ENCODE results near the gene HBD. TPM values are rescaled to one million over a fixed set of nuclear protein-coding genes. Genes with fewer than 3 reads are reported as not detected.

Gene HBD
- total RNA-seq, 1 donor from 2014 or later, result not detected

- Mint-ChIP-seq H3K4me3 (no peak overlapping the region), H3K36me3 (ENCODE audit: low read depth) (no peaks in the 10 kb centered on the region), H3K4me1 (ENCODE audit: low read depth) (no peaks in the 10 kb centered on the region), H3K27me3 (ENCODE audit: insufficient read depth) (peaks cover 1% of the 10 kb centered on the region), H3K9me3 (no peaks in the 10 kb centered on the region), H3K27ac (no peak overlapping the region)
- intact Hi-C loops (cut with micrococcal nuclease), result no loop called here
- DNase-seq (ENCODE audit: low spot score), result no peak
These were observed 9.5 kb downstream of the HBD start for GRCh38 chr11:5224538-5225479.

GRCh38 chr11:5223686-5224085 is 10.6 kb downstream of the HBD start:
- Mint-ChIP-seq H3K4me3 (no peak overlapping the region), H3K27me3 (ENCODE audit: insufficient read depth) (peaks cover 1% of the 10 kb centered on the region), H3K36me3 (ENCODE audit: low read depth) (no peaks in the 10 kb centered on the region), H3K27ac (no peak overlapping the region), H3K9me3 (peaks cover 3% of the 10 kb centered on the region), H3K4me1 (ENCODE audit: low read depth) (no peaks in the 10 kb centered on the region)
- intact Hi-C loops (cut with micrococcal nuclease), result no loop called here
- DNase-seq (ENCODE audit: low spot score), result no peak

GRCh38 chr11:5223146-5223545 is 11.1 kb downstream of the HBD start:
- peaks cover 1% of the 10 kb centered on the region for H3K27me3 Mint-ChIP-seq (ENCODE audit: insufficient read depth)
- intact Hi-C loops (cut with micrococcal nuclease), result no loop called here

GRCh38 chr11:5210376-5210885 is 23.9 kb downstream of the HBD start:
- H3K4me1 Mint-ChIP-seq (ENCODE audit: low read depth), result no peaks in the 10 kb centered on the region
- no peaks in the 10 kb centered on the region for H3K9me3 Mint-ChIP-seq
- H3K36me3 Mint-ChIP-seq (ENCODE audit: low read depth), result no peaks in the 10 kb centered on the region
- H3K27me3 Mint-ChIP-seq (ENCODE audit: insufficient read depth), result peaks cover 1% of the 10 kb centered on the region
- no peak for DNase-seq (ENCODE audit: low spot score)
- intact Hi-C loops (cut with micrococcal nuclease), result no loop called here
- no peak overlapping the region for H3K4me3 Mint-ChIP-seq
- H3K27ac Mint-ChIP-seq, result no peak overlapping the region

More at GRCh38 chr11:5223146-5223545, 11.1 kb downstream of the HBD start:
- peaks cover 3% of the 10 kb centered on the region for H3K9me3 Mint-ChIP-seq
- H3K4me3 Mint-ChIP-seq, result no peak overlapping the region
- no peaks in the 10 kb centered on the region for H3K4me1 Mint-ChIP-seq (ENCODE audit: low read depth)
- no peaks in the 10 kb centered on the region for H3K36me3 Mint-ChIP-seq (ENCODE audit: low read depth)
- H3K27ac Mint-ChIP-seq, result no peak overlapping the region
- no peak for DNase-seq (ENCODE audit: low spot score)

- Mint-ChIP-seq H3K4me3 (no peak overlapping the region), H3K4me1 (ENCODE audit: low read depth) (no peaks in the 10 kb centered on the region), H3K27me3 (ENCODE audit: insufficient read depth) (no peaks in the 10 kb centered on the region), H3K36me3 (ENCODE audit: low read depth) (no peaks in the 10 kb centered on the region), H3K9me3 (no peaks in the 10 kb centered on the region), H3K27ac (no peak overlapping the region)
- intact Hi-C loops (cut with micrococcal nuclease), result no loop called here
- no peak for DNase-seq (ENCODE audit: low spot score)
These were observed 29.5 kb downstream of the HBD start for GRCh38 chr11:5204787-5205186.

- no peaks in the 10 kb centered on the region for H3K27me3 Mint-ChIP-seq (ENCODE audit: insufficient read depth)
- no peak for DNase-seq (ENCODE audit: low spot score)
- intact Hi-C loops (cut with micrococcal nuclease), result no loop called here
- no peaks in the 10 kb centered on the region for H3K4me1 Mint-ChIP-seq (ENCODE audit: low read depth)
- no peak overlapping the region for H3K4me3 Mint-ChIP-seq
- H3K36me3 Mint-ChIP-seq (ENCODE audit: low read depth), result no peaks in the 10 kb centered on the region
- H3K9me3 Mint-ChIP-seq, result no peaks in the 10 kb centered on the region
- no peak overlapping the region for H3K27ac Mint-ChIP-seq
These were observed 30.9 kb downstream of the HBD start for GRCh38 chr11:5203366-5203765.

- intact Hi-C loops (cut with micrococcal nuclease), result no loop called here
These were observed 33.7 kb downstream of the HBD start, which contains the start of gene OR51V1 for GRCh38 chr11:5200582-5200981. Gene OR51V1, minus strand, starts transcription at chr11:5200682. Its CDS starts 0 bp downstream, at chr11:5200682.

GRCh38 chr11:5198285-5198684 is 36.0 kb downstream of the HBD start:
- H3K27me3 Mint-ChIP-seq (ENCODE audit: insufficient read depth), result no peaks in the 10 kb centered on the region
- intact Hi-C loops (cut with micrococcal nuclease), result no loop called here
- no peak overlapping the region for H3K27ac Mint-ChIP-seq
- H3K4me1 Mint-ChIP-seq (ENCODE audit: low read depth), result no peaks in the 10 kb centered on the region
- no peaks in the 10 kb centered on the region for H3K36me3 Mint-ChIP-seq (ENCODE audit: low read depth)
- H3K9me3 Mint-ChIP-seq, result no peaks in the 10 kb centered on the region
- no peak for DNase-seq (ENCODE audit: low spot score)
- no peak overlapping the region for H3K4me3 Mint-ChIP-seq

More at GRCh38 chr11:5200582-5200981, 33.7 kb downstream of the HBD start, which contains the start of gene OR51V1:
- H3K4me3 Mint-ChIP-seq, result no peak within 1 kb of the TSS
- H3K36me3 Mint-ChIP-seq (ENCODE audit: low read depth), result no peaks in the 10 kb centered on the region
- H3K4me1 Mint-ChIP-seq (ENCODE audit: low read depth), result no peaks in the 10 kb centered on the region
- H3K27ac Mint-ChIP-seq, result no peak within 1 kb of the TSS
- H3K9me3 Mint-ChIP-seq, result no peaks in the 10 kb centered on the region
- no peak for DNase-seq (ENCODE audit: low spot score)
- no peaks in the 10 kb centered on the region for H3K27me3 Mint-ChIP-seq (ENCODE audit: insufficient read depth)

- Mint-ChIP-seq H3K27ac (no peak overlapping the region), H3K4me1 (ENCODE audit: low read depth) (no peaks in the 10 kb centered on the region), H3K36me3 (ENCODE audit: low read depth) (no peaks in the 10 kb centered on the region), H3K4me3 (no peak overlapping the region), H3K9me3 (no peaks in the 10 kb centered on the region), H3K27me3 (ENCODE audit: insufficient read depth) (no peaks in the 10 kb centered on the region)
- intact Hi-C loops (cut with micrococcal nuclease), result no loop called here
- no peak for DNase-seq (ENCODE audit: low spot score)
These were observed 36.7 kb downstream of the HBD start for GRCh38 chr11:5197536-5197935.

- no peak for DNase-seq (ENCODE audit: low spot score)
- H3K27me3 Mint-ChIP-seq (ENCODE audit: insufficient read depth), result no peaks in the 10 kb centered on the region
- intact Hi-C loops (cut with micrococcal nuclease), result no loop called here
- H3K4me1 Mint-ChIP-seq (ENCODE audit: low read depth), result no peaks in the 10 kb centered on the region
- H3K27ac Mint-ChIP-seq, result no peak overlapping the region
- H3K4me3 Mint-ChIP-seq, result no peak overlapping the region
- H3K9me3 Mint-ChIP-seq, result no peaks in the 10 kb centered on the region
- no peaks in the 10 kb centered on the region for H3K36me3 Mint-ChIP-seq (ENCODE audit: low read depth)
These were observed 37.6 kb downstream of the HBD start for GRCh38 chr11:5196731-5197130.

- no peaks in the 10 kb centered on the region for H3K9me3 Mint-ChIP-seq
- H3K4me1 Mint-ChIP-seq (ENCODE audit: low read depth), result no peaks in the 10 kb centered on the region
- intact Hi-C loops (cut with micrococcal nuclease), result no loop called here
- H3K27ac Mint-ChIP-seq, result no peak overlapping the region
- H3K36me3 Mint-ChIP-seq (ENCODE audit: low read depth), result no peaks in the 10 kb centered on the region
- H3K27me3 Mint-ChIP-seq (ENCODE audit: insufficient read depth), result no peaks in the 10 kb centered on the region
- no peak for DNase-seq (ENCODE audit: low spot score)
- no peak overlapping the region for H3K4me3 Mint-ChIP-seq
These were observed 38.2 kb downstream of the HBD start for GRCh38 chr11:5196067-5196466.

GRCh38 chr11:5192738-5193137 is 41.5 kb downstream of the HBD start:
- H3K27me3 Mint-ChIP-seq (ENCODE audit: insufficient read depth), result no peaks in the 10 kb centered on the region

GRCh38 chr11:5188201-5188600 is 46.1 kb downstream of the HBD start:
- intact Hi-C loops (cut with micrococcal nuclease), result no loop called here
- Mint-ChIP-seq H3K4me3 (no peak overlapping the region), H3K4me1 (ENCODE audit: low read depth) (no peaks in the 10 kb centered on the region), H3K27ac (no peak overlapping the region), H3K9me3 (no peaks in the 10 kb centered on the region), H3K27me3 (ENCODE audit: insufficient read depth) (no peaks in the 10 kb centered on the region), H3K36me3 (ENCODE audit: low read depth) (no peaks in the 10 kb centered on the region)
- DNase-seq (ENCODE audit: low spot score), result no peak

More at GRCh38 chr11:5192738-5193137, 41.5 kb downstream of the HBD start:
- H3K4me3 Mint-ChIP-seq, result no peak overlapping the region
- H3K27ac Mint-ChIP-seq, result no peak overlapping the region
- no peaks in the 10 kb centered on the region for H3K9me3 Mint-ChIP-seq
- no peaks in the 10 kb centered on the region for H3K4me1 Mint-ChIP-seq (ENCODE audit: low read depth)
- intact Hi-C loops (cut with micrococcal nuclease), result no loop called here
- H3K36me3 Mint-ChIP-seq (ENCODE audit: low read depth), result no peaks in the 10 kb centered on the region
- no peak for DNase-seq (ENCODE audit: low spot score)
